Right lobe of liver (tissue), 4 donors: ENCODE data around the gene RASAL1.

Experiments
- CTCF ChIP-seq, 4 donors: fragments of 200-600 bp in 3 of 4; fragments of 450-650 bp in 1 of 4; IDR thresholded peaks; one replicate each; pipeline versions ENCODE4 v1.5.1 to v1.8.0; 2016 to 2022; ENCODE audit warnings: antibody characterized with exemption in 4 of 4, mild to moderate bottlenecking in 2 of 4
- POLR2A ChIP-seq: fragments of 450-650 bp; IDR thresholded peaks from one replicate; pipeline ENCODE4 v1.6.1; 2017; ENCODE audit warnings: antibody characterized with exemption, mild to moderate bottlenecking
- donor health status: DM: no; HTN: no; CAD: no.
- donor health status: DM: no; HTN: no; CAD: no.
- donor health status: DM: no; HTN: yes; CAD: no.

DNA sequence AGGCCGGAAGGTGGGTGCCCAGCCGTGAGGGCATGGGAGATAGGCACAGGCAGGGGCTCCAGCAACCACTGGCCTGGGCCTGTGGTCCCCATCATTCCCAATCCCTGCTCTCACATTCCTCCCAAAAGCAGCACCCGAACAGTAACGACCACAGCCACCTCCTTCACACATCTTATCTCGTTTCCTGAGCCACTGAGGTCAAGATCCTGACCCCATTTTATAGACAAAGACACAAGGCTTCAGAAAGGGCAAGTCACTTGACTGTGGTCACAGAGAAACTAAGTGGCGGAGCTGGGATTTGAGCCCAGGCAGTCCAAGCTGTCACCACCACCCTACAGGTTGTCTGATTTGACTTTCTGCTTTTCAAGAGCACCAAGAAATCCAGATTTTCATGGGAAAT lies 40.2 kb downstream of the RASAL1 start:
- no peak for TF ChIP-seq CTCF (IDR thresholded peaks at IDR 0.05)
- no peak for TF ChIP-seq POLR2A
